ENCODE results near the gene TRAF5.
"Not testable (repeated sequence)": the region's sequence is repeated elsewhere in the genome, so short reads cannot be mapped to it uniquely, and the experiment has no call there.

Gene TRAF5

DNA sequence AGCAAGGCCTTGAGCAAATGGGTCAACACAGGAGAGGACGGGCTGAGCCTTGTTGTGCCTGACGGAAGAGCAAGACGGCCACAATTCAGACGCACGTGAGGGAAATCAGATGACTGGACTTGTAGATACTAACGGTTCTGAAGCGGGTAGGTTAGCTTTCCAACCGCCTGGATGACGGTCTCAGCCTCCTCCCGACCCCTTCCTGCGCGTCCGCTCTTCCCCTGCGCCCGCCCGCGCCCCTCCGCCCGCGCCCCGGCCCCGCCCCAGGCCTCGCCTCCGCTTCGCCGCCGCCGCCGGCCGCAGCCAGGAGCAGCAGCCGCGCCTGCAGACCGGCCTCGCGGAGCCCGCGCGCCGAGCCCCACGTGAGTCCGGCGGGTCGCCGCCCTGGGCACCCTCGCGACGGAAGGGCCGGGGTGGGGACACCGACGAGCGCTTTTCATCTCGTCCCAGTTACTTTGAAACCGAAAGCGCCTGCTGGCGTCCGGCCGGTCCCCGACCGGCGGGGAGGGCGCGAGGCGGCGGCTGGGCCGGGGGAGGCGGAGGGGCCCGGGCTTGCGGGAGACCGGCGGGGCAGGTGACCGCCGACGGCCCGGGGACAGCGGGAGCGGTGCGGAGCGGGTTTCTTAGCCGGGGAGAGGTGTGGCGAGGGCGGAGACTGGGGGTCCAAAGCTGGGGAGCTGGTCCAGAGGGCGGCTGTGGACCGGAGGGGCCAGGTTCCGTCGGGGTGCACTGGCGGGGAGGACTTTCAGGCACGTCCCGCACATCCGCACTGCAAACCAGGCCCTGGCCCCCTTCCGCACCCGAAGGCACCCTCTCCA, at the start of gene TRAF5:
TRAF5 (plus strand) TSS at position 306 of the 818 bp plus-strand sequence. CDS start 26,407 bp downstream, outside the sequence.
- DNase-seq = peak; percentile 68

DNA sequence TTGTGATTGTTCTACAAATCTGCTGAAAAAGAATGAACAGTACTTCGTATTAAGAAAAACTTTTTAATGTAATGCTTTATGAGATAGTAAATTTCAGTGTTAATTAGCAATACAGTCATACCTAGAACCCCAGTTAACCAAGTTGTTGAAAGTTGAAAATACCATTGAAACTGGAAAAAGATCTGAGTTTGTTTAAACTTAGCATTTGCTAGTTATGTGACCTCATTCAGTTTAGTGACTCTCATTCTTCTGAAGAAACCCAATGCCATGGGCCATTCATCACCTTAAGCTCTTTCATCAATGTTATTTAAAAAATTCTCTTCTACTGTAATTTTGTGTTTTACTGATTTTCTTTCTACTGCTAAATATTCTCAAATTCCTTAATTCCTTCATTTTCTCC, 47.3 kb upstream of the TRAF5 start:
- no peak for DNase-seq

DNA sequence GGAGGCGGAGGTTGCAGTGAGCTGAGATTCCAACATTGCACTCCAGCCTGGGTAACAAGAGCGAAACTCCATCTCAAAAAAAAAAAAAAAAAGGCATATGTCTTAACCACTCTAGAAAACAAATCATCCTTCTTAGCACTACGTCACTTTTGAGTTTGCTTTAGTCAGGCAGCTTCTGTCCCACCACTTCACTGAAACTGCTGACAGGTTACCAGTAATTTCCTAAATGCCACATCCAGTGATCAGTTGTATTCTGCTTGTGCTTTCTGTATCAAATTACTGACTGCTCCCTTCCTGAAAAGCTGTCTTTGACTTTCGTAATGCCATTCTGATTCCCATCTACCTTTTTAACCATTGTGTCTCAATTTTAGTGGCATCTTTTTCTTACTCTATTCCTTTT, 45.7 kb upstream of the TRAF5 start:
- no peak for DNase-seq

- no peak for DNase-seq
These were observed 45.2 kb upstream of the TRAF5 start for GRCh38 chr1:211281320-211282022.

GRCh38 chr1:211282023-211282373, 44.6 kb upstream of the TRAF5 start:
- DNase-seq = no peak

DNA sequence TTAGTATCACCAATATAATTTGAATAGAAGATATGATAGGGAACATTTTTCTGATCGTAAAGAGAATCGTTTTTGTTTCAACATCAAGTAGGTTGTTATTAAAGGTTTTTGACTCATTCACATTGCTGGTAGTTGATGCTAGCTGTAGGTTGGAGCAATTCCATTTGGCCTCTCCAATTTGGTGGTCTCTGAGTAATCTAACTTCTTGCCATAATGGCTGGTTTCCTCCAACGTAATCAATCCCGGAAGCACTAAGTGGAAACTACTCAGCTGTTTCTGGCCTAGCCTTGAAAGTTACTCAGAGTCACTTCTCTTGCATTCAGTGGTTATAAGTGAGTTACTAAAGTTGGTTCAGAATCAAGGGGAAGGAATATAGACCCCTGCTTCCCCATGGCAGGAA, 41.4 kb upstream of the TRAF5 start:
- DNase-seq = no peak

DNA sequence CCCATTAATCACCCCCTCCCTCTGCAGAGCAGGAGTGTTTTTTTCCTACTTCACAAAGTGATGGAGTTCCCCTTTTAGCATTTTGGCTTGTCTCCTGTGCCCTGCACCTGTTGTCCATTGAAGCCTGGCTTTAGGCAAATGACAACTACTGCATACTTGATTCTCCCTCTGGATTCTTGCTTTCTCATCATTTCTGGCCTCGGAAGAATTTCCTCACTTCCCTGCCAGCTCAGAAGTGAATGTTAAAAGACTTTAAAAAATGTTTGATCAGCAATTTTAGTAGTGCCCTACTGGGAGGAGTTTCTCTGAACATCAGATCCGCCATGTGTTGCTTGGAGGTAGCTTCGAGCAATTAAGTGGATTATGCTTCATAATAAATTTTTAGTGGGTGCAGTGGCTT, 39.4 kb upstream of the TRAF5 start:
- no peak for DNase-seq

DNA sequence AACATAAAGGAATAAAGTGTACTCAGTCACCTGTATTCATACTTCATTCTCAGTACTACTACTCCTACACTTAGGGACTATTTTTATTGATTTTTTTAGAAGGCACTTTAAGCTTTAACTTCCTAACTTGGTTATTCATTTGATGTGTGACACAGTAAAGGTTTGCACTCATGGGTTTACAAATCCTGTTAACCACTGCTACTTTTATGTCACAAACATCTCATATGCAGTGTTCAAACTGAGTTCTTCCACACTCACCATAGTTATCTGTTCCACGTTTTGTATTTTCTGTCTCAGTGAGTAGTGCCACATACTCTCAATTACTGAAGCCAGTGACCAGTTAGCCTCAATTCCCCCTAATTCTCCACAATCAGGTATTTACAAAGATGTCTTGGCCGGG, 34.2 kb upstream of the TRAF5 start:
- no peak for DNase-seq

DNA sequence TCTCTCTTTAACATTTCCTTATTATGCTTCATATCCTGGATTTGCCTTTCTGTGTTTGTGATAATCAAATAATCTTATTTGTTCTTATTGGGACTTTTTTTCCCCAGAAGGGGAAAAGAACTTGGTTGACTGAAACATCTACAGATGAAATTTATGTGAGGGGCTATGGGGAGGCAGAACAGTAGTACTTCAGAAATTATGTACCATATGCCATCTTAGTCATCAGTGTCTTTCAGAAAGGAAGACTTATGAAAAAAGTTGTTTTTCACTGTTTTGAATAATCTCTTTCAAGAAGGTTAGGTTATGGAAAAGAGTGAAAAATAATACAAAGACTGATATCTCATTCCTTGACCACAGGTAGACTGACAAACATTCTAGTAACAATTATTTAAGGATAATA, 30.2 kb upstream of the TRAF5 start:
- no peak for DNase-seq

DNA sequence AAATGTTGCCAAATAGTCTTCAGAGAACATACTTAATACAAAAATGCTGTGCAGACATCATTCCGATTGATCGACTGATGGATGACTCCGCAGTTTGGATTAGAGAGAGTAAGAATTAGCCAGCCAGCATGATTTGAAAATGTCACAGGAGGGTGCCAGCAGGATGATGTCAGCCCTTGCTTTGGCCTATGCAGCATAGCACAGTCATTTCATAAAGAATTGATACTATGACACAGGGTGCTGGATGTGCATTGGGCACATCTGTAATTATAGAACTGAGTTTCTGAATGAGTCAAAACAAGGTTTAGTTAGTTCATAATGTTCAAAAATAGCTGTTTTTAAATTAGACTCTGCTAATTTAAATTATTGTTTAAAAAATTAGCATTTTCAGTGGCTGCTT, 21.6 kb upstream of the TRAF5 start:
- peak; percentile 7 for DNase-seq

GRCh38 chr1:211309617-211310016, 17.0 kb upstream of the TRAF5 start:
- DNase-seq = no peak

DNA sequence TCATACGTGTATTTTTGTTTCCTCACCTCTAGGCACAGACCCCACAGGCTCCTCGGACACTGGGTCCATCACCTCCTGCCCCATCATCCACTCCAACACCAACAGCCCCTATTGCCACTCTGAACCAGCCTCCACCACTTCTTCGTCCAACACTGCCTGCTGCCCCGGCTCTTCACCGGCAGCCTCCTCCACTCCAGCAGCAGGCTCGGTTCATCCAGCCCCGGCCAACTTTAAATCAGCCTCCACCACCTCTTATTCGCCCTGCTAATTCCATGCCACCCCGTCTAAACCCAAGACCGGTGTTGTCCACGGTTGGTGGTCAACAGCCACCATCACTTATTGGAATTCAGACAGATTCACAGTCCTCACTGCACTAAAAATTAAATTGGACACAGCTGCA, 13.2 kb upstream of the TRAF5 start:
- no peak for DNase-seq

DNA sequence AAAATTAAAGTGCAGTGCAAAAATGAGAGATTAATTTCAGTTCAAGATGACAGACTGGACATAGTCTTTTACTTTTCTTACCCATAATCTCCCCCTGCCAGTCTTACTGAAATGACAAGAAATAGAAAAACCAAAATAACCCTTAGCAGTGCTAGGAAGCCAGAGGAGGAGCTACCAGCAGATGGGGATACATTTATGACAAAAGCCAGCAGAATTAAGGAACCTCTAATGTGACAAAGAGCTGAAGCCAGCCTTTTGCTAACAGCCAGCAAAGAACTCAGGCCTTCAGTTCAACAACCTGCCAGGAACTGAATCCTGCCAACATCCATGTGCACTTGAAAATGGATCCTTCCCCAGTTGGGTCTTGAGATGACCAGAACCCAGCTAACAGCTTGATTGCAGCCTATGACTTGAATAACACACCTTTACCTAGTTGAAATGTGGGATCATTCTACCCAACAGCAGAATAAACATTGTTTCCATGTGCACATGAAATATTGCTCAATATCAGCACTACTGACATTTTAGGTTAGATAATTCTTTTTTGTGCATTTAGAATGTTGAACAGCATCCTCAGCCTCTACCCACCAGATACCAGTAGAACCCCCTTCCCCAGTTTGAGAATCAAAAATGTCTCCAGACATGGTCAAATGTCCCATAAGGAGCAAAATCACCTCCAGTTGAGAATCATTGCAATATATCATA, 7.9 kb upstream of the TRAF5 start:
- DNase-seq = no peak

GRCh38 chr1:211319892-211320291, 6.7 kb upstream of the TRAF5 start:
- no peak for DNase-seq

DNA sequence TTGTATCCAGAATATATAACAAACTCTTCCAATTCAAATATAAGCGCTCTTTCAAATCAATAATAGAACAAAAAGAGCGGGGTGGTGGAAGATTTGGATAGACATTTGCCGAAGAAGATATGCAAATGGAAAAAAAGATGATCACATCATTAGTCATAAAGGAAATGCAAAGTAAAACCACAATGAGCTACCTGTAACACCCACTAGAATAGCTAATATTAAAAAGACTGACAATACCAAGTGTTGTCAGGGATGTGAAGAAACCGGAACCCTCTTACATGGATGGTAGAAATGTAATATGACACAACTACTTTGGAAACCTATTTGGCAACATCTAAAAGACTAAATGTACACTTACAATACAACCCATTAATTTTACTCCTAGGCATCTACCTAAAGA, 5.7 kb upstream of the TRAF5 start:
- no peak for DNase-seq

DNA sequence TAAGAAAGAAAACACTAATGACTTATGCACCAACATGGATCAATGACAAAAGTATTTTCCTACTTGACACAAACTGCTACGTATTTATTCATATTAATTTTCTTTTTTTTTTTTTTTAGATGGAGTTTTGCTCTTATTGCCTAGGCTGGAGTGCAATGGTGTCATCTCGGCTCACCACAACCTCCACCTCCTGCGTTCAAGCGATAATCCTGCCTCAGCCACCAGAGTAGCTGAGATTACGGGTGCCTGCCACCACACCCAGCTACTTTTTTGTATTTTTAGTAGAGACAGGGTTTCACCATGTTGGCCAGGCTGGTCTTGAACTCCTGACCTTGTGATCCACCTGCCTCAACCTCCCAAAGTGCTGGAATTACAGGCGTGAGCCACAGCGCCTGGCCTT, 5.0 kb upstream of the TRAF5 start:
- not testable (repeated sequence) for DNase-seq

GRCh38 chr1:211323156-211324063, 3.2 kb upstream of the TRAF5 start:
- DNase-seq = peak; percentile 62

DNA sequence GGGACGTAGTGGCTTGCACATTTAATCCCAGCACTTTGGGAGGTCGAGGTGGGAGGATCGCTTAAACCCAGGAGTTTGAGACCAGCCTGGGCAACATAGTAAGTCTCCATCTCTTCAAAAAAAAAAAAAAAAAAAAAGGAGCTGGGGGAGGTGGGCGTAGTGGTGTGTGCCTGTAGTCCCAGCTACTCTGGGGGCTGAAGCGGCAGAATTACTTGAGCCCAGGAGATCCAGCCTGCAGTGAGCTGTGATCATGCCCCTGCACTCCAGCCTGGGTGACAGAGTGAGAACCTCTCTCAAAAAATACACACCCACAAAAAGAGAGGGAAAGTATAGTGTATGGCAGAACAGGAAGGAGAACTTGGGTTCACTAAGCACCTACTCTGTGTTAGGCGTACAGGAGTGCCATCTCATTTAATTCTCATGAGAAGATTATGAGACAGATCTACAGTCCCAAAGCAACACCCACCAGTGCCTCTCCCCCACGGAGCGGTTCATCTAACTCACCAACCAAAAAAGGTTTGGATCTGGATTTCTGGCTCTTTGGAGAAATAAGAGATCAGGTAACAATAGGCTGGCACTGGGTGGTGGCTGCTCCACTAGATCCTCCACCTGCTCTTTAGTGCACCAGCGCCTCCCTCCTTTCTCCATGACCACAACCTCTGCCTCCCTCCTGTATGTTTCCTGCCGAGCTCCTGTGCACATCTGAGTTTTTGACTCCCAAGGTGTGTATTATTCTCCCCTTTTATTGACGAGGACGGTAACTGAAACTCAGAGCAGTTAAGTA, 1.4 kb upstream of the TRAF5 start:
- DNase-seq = no peak

- DNase-seq = no peak
These were observed 499 bp upstream of the TRAF5 start for GRCh38 chr1:211326140-211326527.

DNA sequence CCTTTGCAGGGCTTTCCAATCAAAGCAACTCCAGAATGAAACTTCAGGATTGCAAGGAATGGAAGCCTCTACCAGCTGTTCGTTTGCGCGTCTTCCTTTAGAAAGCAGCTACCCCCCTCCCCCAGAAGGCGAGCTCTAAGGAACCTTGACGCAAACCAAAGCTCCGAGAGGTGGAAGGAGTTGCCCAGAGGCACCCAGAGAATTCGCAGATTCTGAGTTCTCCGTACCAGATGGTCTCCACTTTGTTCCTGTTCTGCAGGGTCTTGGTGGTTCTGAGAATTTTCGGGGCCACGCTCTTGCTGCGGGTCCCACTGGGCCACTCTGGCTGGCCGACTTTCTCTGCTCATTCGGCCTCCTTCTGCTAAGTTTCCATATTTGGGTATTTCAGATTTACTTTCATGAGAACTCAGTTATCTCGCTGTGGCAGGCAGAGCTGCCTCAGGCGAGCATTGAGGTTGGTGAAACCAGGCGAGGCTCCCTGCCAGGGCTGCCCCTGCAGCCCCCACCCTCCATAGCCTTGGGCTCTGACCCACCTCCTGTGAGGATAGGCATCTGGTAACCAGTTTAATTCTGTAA, 801 bp downstream of the TRAF5 start:
- DNase-seq = peak; percentile 66

- peak; percentile 34 for DNase-seq
These were observed 1.6 kb downstream of the TRAF5 start for GRCh38 chr1:211328084-211328694.
